ENCODE measurements around the gene HDHD5. TPM values are rescaled to one million over a fixed set of nuclear protein-coding genes. Genes with fewer than 3 reads are reported as not detected.

The HDHD5 gene
- total and polyA plus RNA-seq, 10 of the 15 experiments (the other 5 are each of a cell fraction or from before 2014, with no cell fraction given) = 1.7 to 68.0 (median 49.9) TPM

GRCh38 chr22:17133137-17133536, 25.9 kb downstream of the HDHD5 start:
- no peaks in the 10 kb centered on the region for H3K9me3 ChIP-seq (replicated peaks; ENCODE audit: control insufficient read depth, insufficient read depth, low read length)
- SMC1A ChIA-PET (ENCODE audit: uncharacterized antibody, unreplicated experiment) = no interaction called here
- ATAC-seq (no peak), FAIRE-seq (no peak), DNase-seq (ENCODE audit: low read depth, low spot score) (no peak)
- H2AFZ ChIP-seq (ENCODE audit: control insufficient read depth, low read depth, low read length) = no peak overlapping the region
- H3K36me3 ChIP-seq (ENCODE audit: control insufficient read depth in 2 of 2, insufficient read depth in 2 of 2, low read length in 1 of 2) = peaks cover 0 to 5% of the 10 kb centered on the region in 2 experiments; a peak in 3 of 4 replicates
- TF ChIP-seq ZNF274 (IDR thresholded peaks at IDR 0.05; ENCODE audit: insufficient read depth, insufficient read length) = no peak
- no peak for TF ChIP-seq NR2C1 (IDR thresholded peaks at IDR 0.05)
- TF ChIP-seq FOXM1 (IDR thresholded peaks at IDR 0.05; ENCODE audit: low read depth, low read length) = no peak
- no peak for TF ChIP-seq KDM1A (IDR thresholded peaks at IDR 0.05; ENCODE audit: borderline replicate concordance)
- TF ChIP-seq RAD51 (IDR thresholded peaks at IDR 0.05) = no peak
- TF ChIP-seq SIN3A (IDR thresholded peaks at IDR 0.05; ENCODE audit: low read depth, low read length) = no peak
- TF ChIP-seq CREM (IDR thresholded peaks at IDR 0.05; ENCODE audit: low read depth) = no peak
- TF ChIP-seq ATF3 (IDR thresholded peaks at IDR 0.05; ENCODE audit: borderline replicate concordance, extremely low read depth, low read depth, low read length) = no peak
- no peak for TF ChIP-seq RELA (IDR thresholded peaks at IDR 0.05; ENCODE audit: borderline replicate concordance, partially characterized antibody)
- no peak for TF ChIP-seq JUNB (IDR thresholded peaks at IDR 0.05)
- TF ChIP-seq SIX5 (IDR thresholded peaks at IDR 0.05; ENCODE audit: low read depth, low read length, severe bottlenecking) = no peak
- TF ChIP-seq CHD1 (IDR thresholded peaks at IDR 0.05; ENCODE audit: low read depth, low read length) = no peak
- TF ChIP-seq CBX5 (IDR thresholded peaks at IDR 0.05; ENCODE audit: low read depth) = no peak
- TF ChIP-seq ZZZ3 (IDR thresholded peaks at IDR 0.05; ENCODE audit: control insufficient read depth, insufficient read length, low read depth) = no peak
- TF ChIP-seq TCF7 (IDR thresholded peaks at IDR 0.05; ENCODE audit: borderline replicate concordance) = no peak
- no peak for TF ChIP-seq MEF2A (IDR thresholded peaks at IDR 0.05; ENCODE audit: insufficient read depth, low read depth, low read length)
- no peak for TF ChIP-seq NFIC (IDR thresholded peaks at IDR 0.05; ENCODE audit: low read depth, low read length)
- no peak for TF ChIP-seq CREB1 (IDR thresholded peaks at IDR 0.05; ENCODE audit: low read depth)
- no peak for TF ChIP-seq SMAD5 (IDR thresholded peaks at IDR 0.05; ENCODE audit: low read depth)
- no peak for TF ChIP-seq MEF2B (IDR thresholded peaks at IDR 0.05; ENCODE audit: partially characterized antibody, poor library complexity, severe bottlenecking)
- CTCF ChIA-PET = interaction anchor here (1.2 kb wide), 1 partner anchor 39 kb away, joined by 4 read pairs; no protein-coding TSS in a partner anchor
- H3K4me2 ChIP-seq (ENCODE audit: control insufficient read depth, insufficient read depth) = no peak overlapping the region
- H3K27ac ChIP-seq (ENCODE audit: control insufficient read depth, insufficient read depth) = no peak overlapping the region
- H3K4me3 ChIP-seq = no peak overlapping the region
- no peaks in the 10 kb centered on the region for H3K4me1 ChIP-seq (ENCODE audit: control insufficient read depth, insufficient read depth, low read length)
- H3K79me2 ChIP-seq (ENCODE audit: control insufficient read depth, insufficient read depth, low read length) = no peaks in the 10 kb centered on the region
- in situ Hi-C loops (cut with MboI) (no loop called here), intact Hi-C loops (cut with micrococcal nuclease; ENCODE audit: unreplicated experiment) (no loop called here)
- no TSS peak for BruUV-seq (replicated peaks)
- H3K27me3 ChIP-seq (replicated peaks in 1 of 2; ENCODE audit: control insufficient read depth in 2 of 2, insufficient read depth in 2 of 2, low read length in 1 of 2) = no peaks in the 10 kb centered on the region
- POLR2A ChIA-PET = no interaction called here
- H3K9ac ChIP-seq (ENCODE audit: control insufficient read depth, insufficient read depth, low read length) = no peak overlapping the region
- no peaks in the 10 kb centered on the region for H4K20me1 ChIP-seq (ENCODE audit: control insufficient read depth, insufficient read depth)
- 95% methylated on average over 7 of the region's 7 CpGs for WGBS (ENCODE audit: insufficient coverage, insufficient replicate concordance, low lambda C conversion rate, missing lambda C conversion rate)
- RAD21 ChIA-PET (ENCODE audit: unreplicated experiment) = no interaction called here
